ENCODE measurements around the gene RBM41. TPM values are rescaled to one million over a fixed set of nuclear protein-coding genes. Genes with fewer than 3 reads are reported as not detected.

Gene RBM41
- total RNA-seq, 6 experiments from 2014 or later: 8.0 to 10.6 (median 9.6) TPM

Other genes with a start within 250 kb of the RBM41 start
- 1 to 10 TPM in 4 of 6 experiments, under 1 TPM in 2; 0.74 to 1.7 (median 1.1) TPM for gene RIPPLY1, start 215.5 kb downstream of the RBM41 start, total RNA-seq
- gene CLDN2, start 198.4 kb downstream of the RBM41 start, total RNA-seq: 10 to 100 TPM in 5 of 6 experiments, 1 to 10 TPM in 1; 6.3 to 48.4 (median 18.4) TPM
- 10 to 100 TPM in 5 of 6 experiments, 1 to 10 TPM in 1; 8.9 to 26.9 (median 19.4) TPM for gene MORC4, start 118.6 kb downstream of the RBM41 start, total RNA-seq
- 1 to 10 TPM in 2 of 6 experiments, under 1 TPM in 4; 0.13 to 1.5 (median 0.31) TPM for gene NUP62CL, start 87.6 kb upstream of the RBM41 start, total RNA-seq
- not detected for gene DNAAF6, start 87.8 kb upstream of the RBM41 start, total RNA-seq

All from right lobe of liver (tissue), 5 donors.